ENCODE measurements around the gene MYADM. TPM values are rescaled to one million over a fixed set of nuclear protein-coding genes. Genes with fewer than 3 reads are reported as not detected.
A peak's percentile ranks its signal among the peaks of the same experiment; 100 is the strongest.

Gene MYADM
- total RNA-seq, 3 donors from 2014 or later: 47.0 to 193 (median 67.7) TPM

GRCh38 chr19:53876651-53877224 lies 9.1 kb downstream of the MYADM start:
- Histone ChIP-seq H3K4me3 (no peak overlapping the region), H3K4me1 (ENCODE audit: low read depth) (peaks cover 28% of the 10 kb centered on the region), H3K36me3 (ENCODE audit: low read depth) (no peaks in the 10 kb centered on the region), H3K9me3 (no peaks in the 10 kb centered on the region)
- ATAC-seq (no peak), DNase-seq (no peak)
- intact Hi-C loops (cut with DNase I, micrococcal nuclease): no loop called here
- no peak for TF ChIP-seq CTCF (IDR thresholded peaks at IDR 0.05)

GRCh38 chr19:53877361-53877766 lies 9.7 kb downstream of the MYADM start:
- Histone ChIP-seq H3K9me3 (no peaks in the 10 kb centered on the region), H3K4me1 (ENCODE audit: low read depth) (peaks cover 30% of the 10 kb centered on the region), H3K36me3 (ENCODE audit: low read depth) (no peaks in the 10 kb centered on the region), H3K4me3 (no peak overlapping the region)
- no peak for TF ChIP-seq CTCF (IDR thresholded peaks at IDR 0.05)
- no peak for ATAC-seq
- intact Hi-C loops (cut with DNase I, micrococcal nuclease): no loop called here
- no peak for DNase-seq

- no peaks in the 10 kb centered on the region for H3K36me3 ChIP-seq (ENCODE audit: low read depth)
- peaks cover 26% of the 10 kb centered on the region for H3K4me1 ChIP-seq (ENCODE audit: low read depth)
- no peak for DNase-seq
- H3K9me3 ChIP-seq: no peaks in the 10 kb centered on the region
- TF ChIP-seq CTCF (IDR thresholded peaks at IDR 0.05): no peak
- no peak for ATAC-seq
- intact Hi-C loops (cut with DNase I, micrococcal nuclease): no loop called here
- H3K4me3 ChIP-seq: no peak overlapping the region
Measured at GRCh38 chr19:53878776-53879139, 11.1 kb downstream of the MYADM start.

- Histone ChIP-seq H3K36me3 (ENCODE audit: low read depth) (no peaks in the 10 kb centered on the region), H3K4me3 (peak overlapping the region; percentile 9), H3K4me1 (ENCODE audit: low read depth) (peaks cover 26% of the 10 kb centered on the region), H3K9me3 (no peaks in the 10 kb centered on the region)
- peak; percentile 96 for ATAC-seq
- peak; percentile 90 to 93 (median 92) for DNase-seq
- intact Hi-C loops (cut with DNase I, micrococcal nuclease): no loop called here
- TF ChIP-seq CTCF (IDR thresholded peaks at IDR 0.05): no peak
Measured at GRCh38 chr19:53879140-53880081, 11.7 kb downstream of the MYADM start.

GRCh38 chr19:53880711-53881481 lies 13.2 kb downstream of the MYADM start:
- H3K36me3 ChIP-seq (ENCODE audit: low read depth): no peaks in the 10 kb centered on the region
- peaks cover 22% of the 10 kb centered on the region for H3K4me1 ChIP-seq (ENCODE audit: low read depth)
- H3K4me3 ChIP-seq: no peak overlapping the region
- TF ChIP-seq CTCF (IDR thresholded peaks at IDR 0.05): no peak
- no peaks in the 10 kb centered on the region for H3K9me3 ChIP-seq
- ATAC-seq: no peak
- intact Hi-C loops (cut with DNase I, micrococcal nuclease): no loop called here
- peak in 1 of 3 donors; percentile 1 for DNase-seq

All from mucosa of descending colon (tissue), 3 donors.